Adrenal gland (tissue), 5 donors: Measurements from ENCODE around the gene CEP112.

Experiments
- POLR2A ChIP-seq, 2 donors: fragments of 450-650 bp; IDR thresholded peaks; one replicate each; pipeline ENCODE4 v1.6.1; 2017; ENCODE audit warnings: antibody characterized with exemption in 2 of 2, mild to moderate bottlenecking in 2 of 2, moderate library complexity in 1 of 2
- TF ChIP-seq, protein P1 (sequence below), 6 experiments: fragments of 450-650 bp in 4 of 6; fragments of 200-600 bp in 2 of 6; sonication (generic) in 1 of 6; IDR thresholded peaks; 1 replicate in 5 of 6; 2 replicates in 1 of 6; pipeline versions ENCODE4 v1.5.1 to v1.8.0; 2016 to 2021; ENCODE audit warnings: antibody characterized with exemption in 6 of 6, mild to moderate bottlenecking in 2 of 6, moderate library complexity in 1 of 6
- donor health status: DM: no; HTN: no; CAD: no.

- TF ChIP-seq, protein P1, sequence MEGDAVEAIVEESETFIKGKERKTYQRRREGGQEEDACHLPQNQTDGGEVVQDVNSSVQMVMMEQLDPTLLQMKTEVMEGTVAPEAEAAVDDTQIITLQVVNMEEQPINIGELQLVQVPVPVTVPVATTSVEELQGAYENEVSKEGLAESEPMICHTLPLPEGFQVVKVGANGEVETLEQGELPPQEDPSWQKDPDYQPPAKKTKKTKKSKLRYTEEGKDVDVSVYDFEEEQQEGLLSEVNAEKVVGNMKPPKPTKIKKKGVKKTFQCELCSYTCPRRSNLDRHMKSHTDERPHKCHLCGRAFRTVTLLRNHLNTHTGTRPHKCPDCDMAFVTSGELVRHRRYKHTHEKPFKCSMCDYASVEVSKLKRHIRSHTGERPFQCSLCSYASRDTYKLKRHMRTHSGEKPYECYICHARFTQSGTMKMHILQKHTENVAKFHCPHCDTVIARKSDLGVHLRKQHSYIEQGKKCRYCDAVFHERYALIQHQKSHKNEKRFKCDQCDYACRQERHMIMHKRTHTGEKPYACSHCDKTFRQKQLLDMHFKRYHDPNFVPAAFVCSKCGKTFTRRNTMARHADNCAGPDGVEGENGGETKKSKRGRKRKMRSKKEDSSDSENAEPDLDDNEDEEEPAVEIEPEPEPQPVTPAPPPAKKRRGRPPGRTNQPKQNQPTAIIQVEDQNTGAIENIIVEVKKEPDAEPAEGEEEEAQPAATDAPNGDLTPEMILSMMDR (IDR thresholded peaks at IDR 0.05) = no peak
- TF ChIP-seq POLR2A (IDR thresholded peaks at IDR 0.05) = no peak
Measured at GRCh38 chr17:65953316-65954147, 238.4 kb downstream of the CEP112 start.
